ENCODE results near the gene UGT3A2.
"Not testable (repeated sequence)": the region's sequence is repeated elsewhere in the genome, so short reads cannot be mapped to it uniquely, and the experiment has no call there.

Gene UGT3A2

GRCh38 chr5:36045895-36046294, 20.8 kb downstream of the UGT3A2 start:
- Histone ChIP-seq H3K4me1 (no peaks in the 10 kb centered on the region), H3K36me3 (ENCODE audit: control insufficient read depth, insufficient read depth, low read length) (no peaks in the 10 kb centered on the region), H3K4me3 (ENCODE audit: low read depth, low read length) (no peak overlapping the region), H3K79me2 (no peaks in the 10 kb centered on the region), H3K4me2 (ENCODE audit: low read length) (peak overlapping the region; percentile 20), H2AFZ (no peak overlapping the region), H3K27ac (no peak overlapping the region), H3K9me3 (ENCODE audit: control insufficient read depth, low read length) (no peaks in the 10 kb centered on the region), H3K27me3 (ENCODE audit: control insufficient read depth, insufficient read depth, low read length) (no peaks in the 10 kb centered on the region), H3K9ac (no peak overlapping the region)
- no peak for TF ChIP-seq CTCF (IDR thresholded peaks at IDR 0.05)

- H3K36me3 ChIP-seq (ENCODE audit: control insufficient read depth, insufficient read depth, low read length), result no peaks in the 10 kb centered on the region
- no peak overlapping the region for H2AFZ ChIP-seq
- no peak for TF ChIP-seq CTCF (IDR thresholded peaks at IDR 0.05)
- no peak overlapping the region for H3K4me2 ChIP-seq (ENCODE audit: low read length)
- no peaks in the 10 kb centered on the region for H3K9me3 ChIP-seq (ENCODE audit: control insufficient read depth, low read length)
- no peak overlapping the region for H3K27ac ChIP-seq
- no peaks in the 10 kb centered on the region for H3K27me3 ChIP-seq (ENCODE audit: control insufficient read depth, insufficient read depth, low read length)
- no peaks in the 10 kb centered on the region for H3K4me1 ChIP-seq
- no peak overlapping the region for H3K9ac ChIP-seq
- H3K79me2 ChIP-seq, result no peaks in the 10 kb centered on the region
- no peak overlapping the region for H3K4me3 ChIP-seq (ENCODE audit: low read depth, low read length)
These were observed 25.2 kb downstream of the UGT3A2 start for GRCh38 chr5:36041537-36041845.

- Histone ChIP-seq H3K4me1 (no peaks in the 10 kb centered on the region), H3K27ac (no peak overlapping the region), H3K79me2 (no peaks in the 10 kb centered on the region), H2AFZ (no peak overlapping the region), H3K27me3 (ENCODE audit: control insufficient read depth, insufficient read depth, low read length) (no peaks in the 10 kb centered on the region), H3K9me3 (ENCODE audit: control insufficient read depth, low read length) (no peaks in the 10 kb centered on the region), H3K4me2 (ENCODE audit: low read length) (no peak overlapping the region), H3K9ac (no peak overlapping the region), H3K36me3 (ENCODE audit: control insufficient read depth, insufficient read depth, low read length) (no peaks in the 10 kb centered on the region), H3K4me3 (ENCODE audit: low read depth, low read length) (no peak overlapping the region)
- TF ChIP-seq CTCF (IDR thresholded peaks at IDR 0.05), result no peak
These were observed 25.8 kb downstream of the UGT3A2 start for GRCh38 chr5:36040651-36041536.

GRCh38 chr5:36035696-36036095, 31.0 kb downstream of the UGT3A2 start:
- H3K27ac ChIP-seq, result no peak overlapping the region
- H2AFZ ChIP-seq, result no peak overlapping the region
- no peaks in the 10 kb centered on the region for H3K27me3 ChIP-seq (ENCODE audit: control insufficient read depth, insufficient read depth, low read length)
- H3K4me1 ChIP-seq, result peaks cover 14% of the 10 kb centered on the region
- H3K9ac ChIP-seq, result no peak overlapping the region
- no peaks in the 10 kb centered on the region for H3K9me3 ChIP-seq (ENCODE audit: control insufficient read depth, low read length)
- H3K36me3 ChIP-seq (ENCODE audit: control insufficient read depth, insufficient read depth, low read length), result no peaks in the 10 kb centered on the region
- H3K4me3 ChIP-seq (ENCODE audit: low read depth, low read length), result no peak overlapping the region
- H3K4me2 ChIP-seq (ENCODE audit: low read length), result no peak overlapping the region
- no peak for TF ChIP-seq CTCF (IDR thresholded peaks at IDR 0.05)
- H3K79me2 ChIP-seq, result no peaks in the 10 kb centered on the region

- H3K9me3 ChIP-seq (ENCODE audit: control insufficient read depth, low read length); H3K4me2 ChIP-seq (ENCODE audit: low read length); H2AFZ ChIP-seq; H3K79me2 ChIP-seq; H3K27ac ChIP-seq; H3K36me3 ChIP-seq (ENCODE audit: control insufficient read depth, insufficient read depth, low read length); H3K4me3 ChIP-seq (ENCODE audit: low read depth, low read length); H3K27me3 ChIP-seq (ENCODE audit: control insufficient read depth, insufficient read depth, low read length); H3K9ac ChIP-seq: not testable (repeated sequence)
- H3K4me1 ChIP-seq, result peaks cover 14% of the 10 kb centered on the region
These were observed 32.0 kb downstream of the UGT3A2 start for GRCh38 chr5:36034536-36035134.

Measured in parathyroid adenoma (tissue), 2 donors.